Spleen (tissue), 7 donors: ENCODE results near the gene LRCH3.

Experiments used
- CTCF ChIP-seq, 11 experiments: fragments of 200-600 bp in 7 of 11; fragments of 450-650 bp in 4 of 11; sonication (generic) in 4 of 11; IDR thresholded peaks in 8 of 11; conservative IDR thresholded peaks in 3 of 11; 1 replicate in 7 of 11; 2 replicates in 4 of 11; pipeline versions ENCODE4 v1.4.0 to v1.8.0; 2016 to 2021; ENCODE audit warnings: antibody characterized with exemption in 11 of 11, inconsistent platforms in 4 of 11, mild to moderate bottlenecking in 1 of 11
- POLR2A ChIP-seq, 3 donors: fragments of 450-650 bp; IDR thresholded peaks; one replicate each; pipeline ENCODE4 v1.5.1; 2017; ENCODE audit warnings: antibody characterized with exemption in 3 of 3, mild to moderate bottlenecking in 1 of 3
- donor health status: DM: no; HTN: no; CAD: no; lungs with moderate emphysema.
- donor health status: DM: no; HTN: no; CAD: no.
- donor health status: DM: no; HTN: no; CAD: no.

DNA sequence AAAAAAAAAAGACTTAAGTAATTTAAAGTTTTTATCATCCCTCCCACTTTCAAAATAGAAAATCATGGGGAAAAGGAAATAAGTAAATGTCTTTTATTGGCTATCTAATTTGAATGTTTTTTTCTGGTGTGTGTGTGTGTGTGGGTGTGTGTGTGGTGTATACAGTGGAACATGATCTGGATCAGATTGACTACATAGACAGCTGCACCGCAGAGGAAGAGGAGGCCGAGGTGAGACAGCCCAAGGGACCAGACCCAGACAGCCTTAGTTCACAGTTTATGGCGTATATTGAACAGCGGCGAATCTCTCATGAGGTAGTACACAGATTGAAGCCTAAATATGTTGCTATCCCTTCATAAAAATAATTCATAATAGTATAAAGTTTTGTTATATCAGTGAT, 44.5 kb downstream of the LRCH3 start:
- TF ChIP-seq CTCF (IDR thresholded peaks at IDR 0.05 in 8 of 11, conservative IDR thresholded peaks at IDR 0.05 in 3 of 11) (no peak), POLR2A (IDR thresholded peaks at IDR 0.05) (no peak)
